ENCODE results near the gene FAM98B.
"Not testable (repeated sequence)": the region's sequence is repeated elsewhere in the genome, so short reads cannot be mapped to it uniquely, and the experiment has no call there.

Gene FAM98B

DNA sequence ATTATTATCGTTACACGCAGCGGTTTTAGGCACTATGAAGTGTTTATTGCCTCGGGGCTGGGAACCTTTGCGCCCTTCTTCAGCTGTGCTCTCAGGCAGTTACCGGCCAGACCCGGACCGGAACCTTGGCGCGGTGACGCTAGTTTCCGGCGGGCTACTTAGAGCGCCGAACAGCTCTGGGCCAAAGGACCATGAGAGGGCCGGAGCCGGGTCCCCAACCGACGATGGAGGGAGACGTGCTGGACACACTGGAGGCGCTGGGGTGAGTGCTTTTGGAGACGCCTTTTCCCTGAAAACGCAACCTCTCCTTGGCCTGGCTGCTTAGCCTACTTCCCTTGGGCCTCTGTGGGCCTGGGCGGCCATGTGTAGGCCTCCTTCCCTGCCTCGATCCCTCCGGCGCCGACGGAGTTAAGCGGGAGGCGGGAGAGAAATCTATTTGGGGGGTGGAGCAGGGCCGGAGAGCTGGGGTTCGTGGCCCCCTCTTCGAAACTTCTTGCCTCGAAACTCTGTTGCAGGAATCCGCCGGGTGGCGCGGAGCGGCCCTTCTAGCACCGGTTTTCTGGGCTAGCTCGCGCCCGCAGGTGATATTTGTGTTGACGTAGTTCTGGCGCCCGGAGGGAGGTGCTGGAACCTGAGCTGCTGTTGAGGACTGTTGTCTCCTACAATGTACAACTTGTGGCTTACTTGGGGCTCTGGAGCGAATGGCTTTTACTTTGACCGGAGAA, at the start of gene FAM98B:
FAM98B (plus strand) TSS at position 157 of the 725 bp plus-strand sequence; CDS start at position 192, 35 bp downstream.
- DNase-seq (ENCODE audit: low spot score): peak; percentile 86

DNA sequence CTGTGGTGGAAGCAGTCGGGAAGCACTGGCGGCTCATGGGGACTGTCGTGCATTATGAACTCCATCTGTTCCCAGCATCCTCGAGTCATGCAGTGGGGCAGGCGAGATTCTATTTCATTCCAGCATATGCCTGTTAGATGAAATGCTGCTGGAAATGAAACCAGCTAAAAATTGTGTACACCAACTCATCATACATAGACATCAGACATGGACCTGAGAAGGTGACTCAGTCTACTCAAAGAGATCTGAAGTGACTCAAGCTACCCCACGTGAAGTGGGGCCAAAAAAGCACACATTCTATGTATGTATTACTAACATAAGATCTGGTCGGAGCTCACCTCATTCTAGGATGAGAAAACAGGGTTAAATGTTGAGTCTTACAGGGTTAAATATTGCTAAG, 47.5 kb upstream of the FAM98B start:
- no peak for DNase-seq (ENCODE audit: low spot score)

DNA sequence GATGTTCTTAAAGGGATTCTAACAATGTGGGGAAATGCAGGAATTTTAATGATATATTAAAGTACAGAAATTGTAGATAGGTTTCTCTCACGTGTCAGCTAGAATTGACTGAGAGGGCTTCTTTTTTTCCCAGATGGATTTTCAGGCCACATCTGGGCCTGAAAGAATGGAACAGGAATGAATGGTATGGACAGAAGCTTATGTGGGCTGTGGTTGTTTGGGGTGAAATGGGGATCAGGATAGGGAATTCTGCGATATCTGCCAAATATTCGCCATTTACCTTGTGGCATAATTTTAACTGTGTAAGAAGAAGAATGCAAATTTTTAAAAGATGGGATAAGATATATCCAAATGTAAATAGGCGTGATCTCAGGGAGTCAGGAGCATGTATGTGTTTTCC, 45.4 kb upstream of the FAM98B start:
- DNase-seq (ENCODE audit: low spot score): no peak

DNA sequence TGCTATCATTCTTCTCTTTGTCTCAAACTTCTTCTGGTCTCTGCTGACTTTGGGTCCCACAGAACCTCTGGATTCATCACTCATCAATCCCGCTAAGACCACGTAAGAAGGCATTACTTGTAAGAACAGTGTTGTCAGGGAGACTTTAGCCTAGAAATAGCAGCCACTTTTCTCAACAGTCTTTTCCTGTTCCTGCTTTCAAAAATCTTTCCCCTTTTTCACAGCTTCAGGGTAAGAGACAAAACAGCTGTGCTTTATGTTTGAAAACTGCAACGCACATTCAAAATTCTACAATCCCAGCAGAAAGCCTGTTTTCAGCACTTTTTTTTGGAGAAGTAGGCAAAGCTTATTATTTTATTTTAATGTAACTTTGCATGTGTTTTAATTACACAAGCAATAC, 42.0 kb upstream of the FAM98B start:
- peak; percentile 4 for DNase-seq (ENCODE audit: low spot score)

DNA sequence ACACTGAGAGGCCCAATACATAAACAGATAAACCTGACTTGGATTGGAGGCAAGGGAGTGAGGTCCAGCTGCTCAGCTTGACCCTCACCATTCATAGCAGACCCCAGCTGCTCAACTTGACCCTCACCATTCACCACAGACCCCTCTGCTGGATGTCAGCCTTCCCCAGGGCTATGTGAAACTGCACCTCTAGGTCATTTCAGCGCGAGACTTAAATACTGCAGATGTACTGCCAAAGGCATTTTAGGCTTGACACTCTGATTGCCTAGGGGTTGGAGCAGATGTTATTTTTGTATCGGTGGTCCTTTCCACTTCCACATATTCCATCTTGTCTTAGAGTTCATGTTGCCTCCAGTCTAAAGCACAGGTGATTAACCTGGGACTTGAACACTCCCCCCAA, 41.5 kb upstream of the FAM98B start:
- no peak for DNase-seq (ENCODE audit: low spot score)

DNA sequence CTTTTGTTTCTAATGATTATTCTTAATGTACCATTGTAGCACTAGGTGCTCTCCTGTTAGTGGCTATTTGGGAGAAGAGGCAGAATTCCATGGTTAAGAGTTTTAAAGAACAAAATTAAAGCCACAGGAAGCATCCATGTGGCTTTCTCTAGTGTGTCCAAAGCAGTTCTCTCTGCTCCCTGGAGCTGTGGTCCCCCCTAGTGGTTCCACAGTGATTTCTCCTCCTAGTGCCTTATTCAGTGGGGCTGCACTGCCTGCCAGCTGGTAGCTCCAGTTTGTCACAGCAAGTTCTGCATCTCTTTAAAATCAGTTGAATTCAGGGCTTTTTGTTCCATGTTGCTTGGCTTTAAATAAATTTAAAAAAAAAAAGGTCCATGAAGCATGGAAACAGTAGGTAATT, 39.6 kb upstream of the FAM98B start:
- DNase-seq (ENCODE audit: low spot score): peak; percentile 62

DNA sequence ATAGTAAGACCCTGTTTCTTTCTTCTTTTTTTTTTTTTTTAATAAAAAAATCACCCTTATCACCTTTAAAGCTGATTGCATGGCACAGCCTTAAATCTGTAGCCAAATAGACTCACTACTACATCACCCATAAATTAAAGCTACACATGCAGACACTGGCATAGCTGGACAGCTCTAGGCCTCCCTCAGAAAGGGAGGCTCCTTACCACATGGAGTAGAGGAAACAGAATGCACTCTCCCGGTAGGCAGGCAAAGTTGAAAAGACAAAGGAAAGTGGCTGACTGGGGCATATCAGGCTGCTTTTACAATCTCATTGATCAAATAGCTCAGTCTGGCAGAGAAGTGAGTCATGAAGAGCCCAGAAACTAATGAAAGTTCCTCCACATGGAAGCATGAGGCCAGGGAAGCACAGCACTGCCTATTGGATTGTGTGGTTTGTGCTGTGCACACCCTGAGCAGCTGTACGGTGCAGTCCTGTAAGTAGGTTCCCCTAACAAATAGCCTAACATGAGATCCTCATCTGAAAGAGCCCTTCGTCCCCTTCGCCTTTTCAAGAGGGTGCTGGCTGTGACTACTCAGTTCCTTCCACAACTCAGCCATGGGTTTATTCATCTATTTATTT, 32.7 kb upstream of the FAM98B start:
- no peak for DNase-seq (ENCODE audit: low spot score)

DNA sequence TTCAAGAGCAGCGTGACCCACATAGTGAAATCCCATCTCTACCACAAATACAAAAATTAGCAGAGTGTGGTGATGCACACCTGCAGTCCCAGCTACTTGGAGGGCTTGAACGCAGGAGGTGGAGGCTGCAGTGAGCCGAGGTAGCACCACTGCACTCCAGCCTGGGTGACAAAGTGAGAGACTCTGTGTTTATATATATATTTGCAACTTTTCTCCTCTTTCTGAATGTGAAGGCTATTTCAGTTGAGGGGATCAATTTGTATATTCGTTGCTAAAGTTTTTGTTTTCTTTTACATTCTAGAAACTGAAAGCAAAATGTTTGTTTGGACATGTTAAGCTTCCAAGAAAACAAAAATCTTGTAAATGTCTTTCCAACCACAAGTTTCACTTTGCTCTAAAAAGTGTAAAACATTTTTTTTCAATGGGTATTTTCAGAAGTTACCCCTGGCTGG, 29.8 kb upstream of the FAM98B start:
- no peak for DNase-seq (ENCODE audit: low spot score)

DNA sequence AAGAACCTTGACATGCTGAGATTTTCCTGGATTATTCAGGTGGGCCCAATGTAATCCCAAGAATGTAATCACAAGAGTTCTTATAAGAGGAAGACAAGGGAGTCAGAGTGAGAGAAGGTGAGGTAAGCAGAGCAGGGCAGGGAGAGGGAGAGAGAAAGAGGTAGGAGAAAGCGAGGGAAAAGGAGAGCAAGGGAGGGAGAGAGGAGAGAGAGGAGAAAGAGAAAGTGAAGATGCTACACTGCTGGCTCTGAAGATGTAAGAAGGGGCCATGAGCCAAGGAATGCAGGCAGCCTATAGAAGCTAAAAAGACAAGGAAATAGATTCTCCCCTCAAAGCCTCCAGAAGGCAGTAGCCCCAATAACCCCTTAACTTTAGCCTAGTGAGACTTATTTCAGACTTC, 28.7 kb upstream of the FAM98B start:
- DNase-seq (ENCODE audit: low spot score): no peak

DNA sequence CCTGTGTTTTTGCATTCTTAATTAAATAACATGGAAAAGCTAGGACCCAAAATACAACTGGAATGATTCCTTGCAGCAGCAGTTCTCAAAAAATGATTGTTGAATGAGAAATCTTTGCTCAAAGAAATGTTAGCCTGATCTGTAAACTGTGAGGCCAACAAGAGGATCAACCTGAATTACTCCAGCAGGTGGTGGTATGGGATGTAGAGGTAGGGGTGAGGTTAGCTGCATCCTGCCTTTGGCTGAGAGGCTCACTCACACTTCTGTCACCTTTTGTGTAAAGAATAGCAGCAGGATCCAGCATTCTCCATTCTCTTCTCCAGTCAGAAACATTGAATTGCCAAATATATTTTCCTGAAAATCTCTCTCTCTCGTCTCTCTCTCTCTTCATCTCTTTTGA, 26.5 kb upstream of the FAM98B start:
- no peak for DNase-seq (ENCODE audit: low spot score)

DNA sequence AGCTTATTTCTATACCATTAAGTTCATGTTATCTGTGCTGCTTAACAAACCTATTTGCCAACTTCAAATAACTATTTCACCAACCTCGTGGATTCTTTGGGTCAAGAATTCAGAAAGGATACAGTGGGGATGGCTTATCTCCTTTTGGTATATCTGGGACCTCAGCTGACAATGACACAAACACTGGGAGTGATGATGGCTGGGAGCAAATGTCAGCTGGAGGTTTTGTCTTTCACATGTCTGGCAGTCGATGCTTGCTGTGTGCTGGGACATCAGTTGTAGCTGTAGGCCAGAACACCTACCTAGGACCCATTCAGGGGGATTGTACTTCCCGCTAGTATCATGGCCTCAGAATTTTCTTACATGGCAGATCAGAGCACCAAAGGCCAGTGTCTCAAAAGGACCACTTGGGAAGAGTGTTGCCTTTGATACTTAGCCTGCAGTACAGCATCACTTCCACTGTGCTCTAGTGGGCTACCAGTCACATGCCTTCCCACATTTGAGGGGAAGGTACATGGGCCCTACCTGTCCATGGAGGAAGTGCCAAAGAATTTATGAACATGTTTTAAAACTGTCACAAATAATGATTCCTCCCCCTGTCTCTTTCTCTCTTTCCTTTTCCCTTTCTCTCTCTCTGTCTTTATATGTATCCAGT, 23.7 kb upstream of the FAM98B start:
- DNase-seq (ENCODE audit: low spot score): no peak

DNA sequence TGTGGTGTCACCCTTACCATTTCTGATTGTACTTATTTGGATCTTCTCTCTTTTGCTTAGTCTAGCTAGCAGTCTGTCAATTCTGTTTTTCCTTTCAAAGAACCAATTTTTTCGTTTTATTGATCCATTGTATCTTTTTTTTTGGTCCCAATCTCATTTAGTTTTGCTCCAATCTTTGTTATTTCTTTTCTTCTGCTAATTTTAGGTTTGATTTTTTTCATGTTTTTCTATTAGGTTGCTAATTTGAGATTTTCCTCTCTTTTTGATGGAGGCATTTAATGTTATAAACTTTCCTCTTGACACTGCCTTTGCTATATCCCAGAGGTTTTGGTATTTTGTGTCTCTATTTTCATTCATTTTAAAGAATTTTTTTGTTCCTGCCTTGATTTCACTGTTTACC, 16.9 kb upstream of the FAM98B start:
- no peak for DNase-seq (ENCODE audit: low spot score)

DNA sequence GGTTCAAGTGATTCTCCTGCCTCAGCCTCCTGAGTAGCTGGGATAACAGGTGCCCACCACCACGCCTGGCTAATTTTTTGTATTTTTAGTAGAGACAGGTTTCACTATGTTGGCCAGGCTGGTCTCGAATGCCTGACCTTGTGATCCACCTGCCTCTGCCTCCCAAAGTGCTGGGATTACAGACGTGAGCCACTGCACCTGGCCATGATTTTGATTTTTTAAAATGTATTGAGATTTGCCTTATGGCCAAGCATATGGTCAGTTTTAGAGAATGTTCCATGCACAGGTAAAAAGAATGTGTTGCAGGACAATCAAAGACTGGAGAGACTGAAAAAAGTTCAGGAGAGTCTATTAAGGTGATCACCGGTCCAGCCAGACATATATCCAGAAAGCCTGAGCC, 16.3 kb upstream of the FAM98B start:
- not testable (repeated sequence) for DNase-seq (ENCODE audit: low spot score)

DNA sequence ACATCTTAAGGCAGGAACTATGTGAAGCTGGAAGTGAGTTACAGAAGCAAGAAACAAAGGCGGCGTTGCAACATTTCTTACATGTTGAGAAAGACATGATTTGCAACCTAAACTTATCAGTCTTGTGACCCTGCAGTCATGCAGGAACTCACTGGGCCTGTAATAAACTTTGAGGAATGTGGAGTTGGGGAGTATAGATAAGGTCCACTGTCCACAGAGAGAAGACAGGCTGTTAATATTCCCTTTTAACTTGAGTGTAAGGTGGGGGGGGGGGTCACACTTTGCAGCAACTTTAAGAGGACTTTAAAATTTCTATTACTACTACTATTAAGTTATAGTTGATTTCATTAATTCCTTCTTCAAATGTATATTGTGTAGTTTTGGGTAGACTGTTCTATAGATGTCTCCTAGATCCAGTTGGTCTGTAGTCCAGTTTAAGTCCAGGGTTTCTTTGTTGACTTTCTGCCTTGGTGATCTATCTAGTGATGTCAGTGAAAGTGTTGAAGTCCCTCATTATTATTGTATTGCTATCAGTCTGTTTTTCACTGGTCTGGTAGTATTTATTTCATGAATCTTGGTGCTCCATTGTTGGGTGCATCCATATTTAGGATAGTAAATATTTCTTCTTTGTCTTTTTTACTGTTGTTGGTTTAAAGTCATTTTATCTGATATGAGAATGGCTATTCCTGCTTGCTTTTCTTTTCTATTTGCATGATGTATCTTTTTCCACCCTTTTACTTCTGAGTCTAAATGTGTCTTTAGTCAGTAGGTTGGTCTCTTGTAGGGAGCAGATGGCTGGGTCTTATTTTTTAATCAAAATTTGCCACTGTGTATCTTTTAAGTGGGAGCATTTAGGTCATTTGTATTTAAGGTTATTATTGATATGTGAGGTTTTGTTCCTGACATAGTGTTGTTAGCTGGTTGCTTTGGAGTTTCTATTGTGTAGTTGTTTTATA, 15.6 kb upstream of the FAM98B start:
- DNase-seq (ENCODE audit: low spot score): no peak

DNA sequence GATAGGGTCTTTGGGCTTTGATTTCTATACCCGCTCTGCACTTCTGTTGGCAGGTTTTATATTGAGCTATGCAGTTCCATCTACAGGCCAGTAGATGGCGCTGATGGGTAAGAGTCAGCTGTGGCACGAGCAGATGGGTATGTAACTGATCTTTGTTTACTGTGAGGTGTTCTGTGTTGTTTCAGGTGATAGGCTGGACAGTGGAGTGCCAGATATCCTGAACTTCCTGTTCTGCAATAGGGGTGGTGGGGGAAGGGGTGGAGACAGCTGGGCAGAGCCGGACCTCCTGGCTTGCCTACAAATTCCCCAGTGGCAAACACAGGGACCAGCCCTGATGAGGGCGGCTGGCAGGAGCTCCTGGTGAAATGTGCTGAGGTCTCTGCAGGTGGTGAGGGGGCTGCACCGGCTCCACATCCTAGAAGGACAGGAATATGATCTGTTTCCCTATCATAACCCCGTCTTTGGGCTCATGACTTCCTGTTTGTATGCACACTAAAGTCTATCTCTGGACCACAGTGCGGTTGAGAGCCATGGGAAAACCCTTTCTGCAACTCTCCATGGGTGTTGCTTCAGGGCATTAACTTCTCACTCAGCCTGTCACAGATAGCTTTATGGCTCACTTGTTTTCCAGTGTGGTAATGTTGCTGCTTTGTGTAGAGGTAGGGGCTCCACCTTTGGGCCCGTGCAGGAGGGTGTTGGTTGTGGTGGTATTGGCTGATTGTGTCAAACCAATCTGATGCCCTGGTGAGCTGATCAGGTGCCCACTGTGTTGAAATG, 13.4 kb upstream of the FAM98B start:
- DNase-seq (ENCODE audit: low spot score): peak; percentile 49

DNA sequence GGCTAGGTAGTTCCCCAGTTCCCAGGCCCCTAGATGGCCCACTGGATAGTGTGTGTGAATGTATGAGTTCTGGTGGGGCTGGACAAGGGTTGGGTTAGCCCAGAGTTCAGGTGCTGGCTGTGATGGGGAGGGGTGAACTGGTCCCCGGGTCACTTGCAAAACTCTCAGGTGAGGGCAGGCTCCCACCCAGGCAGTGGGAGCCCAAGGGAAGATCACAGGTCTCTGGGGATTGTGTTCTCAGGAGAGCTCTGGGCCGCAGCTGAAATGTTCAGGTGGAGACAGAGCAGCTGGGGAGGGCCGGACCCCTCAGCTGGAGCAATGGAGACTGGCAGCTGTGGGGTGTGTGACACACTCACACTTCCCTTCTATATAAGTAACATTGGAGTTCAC, 12.8 kb upstream of the FAM98B start:
- no peak for DNase-seq (ENCODE audit: low spot score)

DNA sequence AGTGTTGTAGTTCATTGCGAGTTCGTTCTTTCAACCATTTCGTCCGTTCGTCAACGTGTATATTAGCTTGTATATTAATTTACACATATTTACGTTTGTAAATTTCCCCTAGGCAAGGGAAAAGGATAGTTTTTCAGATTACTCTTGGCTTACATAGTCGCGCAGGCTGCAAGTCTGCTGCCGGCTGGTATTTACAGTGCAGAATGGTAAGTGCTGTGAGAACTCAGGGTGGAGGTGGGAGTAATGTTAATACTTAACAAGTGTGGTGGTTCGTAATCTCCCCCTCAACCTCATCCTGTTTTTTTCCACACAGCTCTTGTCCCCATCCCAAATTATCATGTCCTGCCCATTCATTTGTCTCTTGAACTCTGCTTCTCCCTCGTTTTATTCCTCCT, 766 bp downstream of the FAM98B start:
- DNase-seq (ENCODE audit: low spot score): no peak

DNA sequence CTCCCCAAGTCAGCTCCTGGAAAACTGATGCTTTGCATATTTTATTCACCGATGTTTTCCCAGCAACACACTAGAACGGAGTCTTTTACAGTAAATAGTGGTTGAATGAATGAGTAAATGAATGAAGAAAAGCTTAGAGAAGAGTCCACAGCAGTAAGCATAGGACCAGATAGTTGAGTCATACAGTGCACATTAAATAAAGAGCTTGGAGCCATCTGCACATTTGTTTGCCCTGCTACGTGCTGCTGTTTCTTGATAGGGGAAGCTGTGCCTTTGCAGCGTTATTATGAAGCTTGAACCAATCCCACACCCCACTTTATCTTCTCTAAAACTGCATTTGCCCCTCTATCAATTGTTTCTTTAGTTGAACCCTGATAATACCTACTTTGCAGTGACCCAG, 1.2 kb downstream of the FAM98B start:
- DNase-seq (ENCODE audit: low spot score): no peak

DNA sequence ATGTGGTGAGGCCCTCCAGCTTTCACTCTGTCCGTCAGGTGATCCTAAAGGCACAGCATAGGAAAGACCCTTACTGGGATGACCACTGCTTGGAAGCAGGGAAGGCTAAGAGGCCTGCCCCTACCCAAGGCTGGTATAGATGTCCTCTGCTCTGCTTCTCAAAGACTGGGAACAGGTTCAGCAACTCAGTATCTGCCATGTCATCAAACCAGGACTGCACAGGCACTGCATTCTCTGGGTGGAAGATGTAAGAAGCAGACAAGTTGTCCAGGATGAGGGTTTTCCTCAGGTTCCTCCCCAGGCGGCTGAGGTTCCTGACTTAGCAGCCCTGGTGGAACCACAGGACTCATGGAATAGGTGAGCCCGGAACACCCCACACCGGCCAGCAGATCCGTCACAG, 4.7 kb downstream of the FAM98B start:
- no peak for DNase-seq (ENCODE audit: low spot score)

DNA sequence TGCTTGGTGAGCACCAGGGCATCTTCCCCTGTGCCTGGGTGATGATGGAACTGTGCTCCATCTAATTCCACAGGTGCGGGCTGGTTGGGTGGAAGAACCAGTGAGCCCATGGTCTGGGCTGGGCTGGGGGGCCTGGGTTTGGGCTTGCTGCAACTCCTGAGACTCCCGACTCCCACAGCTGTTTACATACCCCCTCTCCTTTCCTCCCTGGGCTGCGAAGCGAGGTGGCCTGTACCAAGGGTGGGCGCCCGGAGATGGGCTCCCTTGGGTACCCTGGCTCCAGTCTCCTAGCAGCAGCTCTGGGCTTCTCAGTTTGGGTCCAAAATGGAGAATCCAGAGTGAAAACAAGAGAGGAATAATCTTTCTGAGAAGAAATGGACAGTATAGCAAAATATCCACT, 5.6 kb downstream of the FAM98B start:
- no peak for DNase-seq (ENCODE audit: low spot score)

DNA sequence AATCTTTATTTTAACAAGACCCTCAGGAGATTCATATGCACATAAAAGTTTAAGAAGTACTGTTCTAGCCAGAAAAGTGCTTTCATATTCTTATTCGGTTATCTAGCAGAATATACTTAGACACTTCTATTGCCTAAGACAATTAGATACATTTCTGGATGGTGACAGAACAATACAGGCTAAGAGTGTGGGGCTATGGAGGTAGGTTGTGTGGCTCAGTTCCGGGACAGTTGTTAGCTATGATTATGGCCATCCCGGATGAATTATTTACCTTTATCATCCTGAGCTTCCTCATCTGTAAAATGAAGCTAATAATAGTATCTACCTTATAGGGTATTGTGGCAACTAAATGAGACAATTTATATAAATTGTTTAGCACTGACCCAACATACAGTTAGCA, 6.6 kb downstream of the FAM98B start:
- no peak for DNase-seq (ENCODE audit: low spot score)
